Measurements from ENCODE around the gene TLR6.
"Not testable (repeated sequence)": the region's sequence is repeated elsewhere in the genome, so short reads cannot be mapped to it uniquely, and the experiment has no call there.

Gene TLR6

GRCh38 chr4:38820329-38821061 is 36.1 kb downstream of the TLR6 start:
- DNase-seq = no peak

GRCh38 chr4:38819569-38819968 is 37.0 kb downstream of the TLR6 start:
- DNase-seq = no peak

- DNase-seq = no peak
These were observed 38.1 kb downstream of the TLR6 start for GRCh38 chr4:38818441-38818976.

- DNase-seq = no peak
These were observed 40.5 kb downstream of the TLR6 start for GRCh38 chr4:38815885-38816782.

GRCh38 chr4:38814386-38814785 is 42.2 kb downstream of the TLR6 start:
- no peak for DNase-seq

GRCh38 chr4:38811297-38811696 is 45.3 kb downstream of the TLR6 start:
- no peak for DNase-seq

GRCh38 chr4:38807462-38807861 is 49.2 kb downstream of the TLR6 start:
- DNase-seq = not testable (repeated sequence)

- DNase-seq = not testable (repeated sequence)
These were observed 50.4 kb downstream of the TLR6 start for GRCh38 chr4:38806251-38806650.

- no peak for DNase-seq
These were observed 51.0 kb downstream of the TLR6 start for GRCh38 chr4:38805530-38806145.

GRCh38 chr4:38804654-38805295 is 51.8 kb downstream of the TLR6 start, which contains the start of gene TLR1:
Gene TLR1, minus strand, starts transcription at chr4:38804791. Its CDS starts 5,960 bp downstream, at chr4:38798831.
- no peak for DNase-seq

- no peak for DNase-seq
These were observed 52.6 kb downstream of the TLR6 start for GRCh38 chr4:38803833-38804653.

GRCh38 chr4:38802561-38803355 is 53.9 kb downstream of the TLR6 start:
- no peak for DNase-seq

GRCh38 chr4:38800961-38801450 is 55.6 kb downstream of the TLR6 start:
- DNase-seq = no peak

- no peak for DNase-seq
These were observed 56.3 kb downstream of the TLR6 start for GRCh38 chr4:38800366-38800765.

- no peak for DNase-seq
These were observed 61.5 kb downstream of the TLR6 start for GRCh38 chr4:38795087-38795486.

GRCh38 chr4:38794051-38794450 is 62.6 kb downstream of the TLR6 start:
- DNase-seq = no peak

- DNase-seq = no peak
These were observed 65.6 kb downstream of the TLR6 start for GRCh38 chr4:38791010-38791409.

GRCh38 chr4:38788317-38788716 is 68.3 kb downstream of the TLR6 start:
- DNase-seq = no peak

GRCh38 chr4:38787693-38788092 is 68.9 kb downstream of the TLR6 start:
- no peak for DNase-seq

- no peak for DNase-seq
These were observed 70.7 kb downstream of the TLR6 start for GRCh38 chr4:38785901-38786402.
